IPS DF 19.7 (cell line): ENCODE data around the gene CNNM4.

Experiments used
- DNase-seq: peaks from one replicate; pipeline ENCODE4 v3.0.0-alpha.2; 2013; ENCODE audit warnings: low read depth, low spot score

The CNNM4 gene

GRCh38 chr2:96760036-96760985 lies at the start of gene CNNM4:
Gene CNNM4 (plus strand): TSS chr2:96760902. CDS start chr2:96761000, 98 bp downstream.
- DNase-seq, result peak; percentile 67

DNA sequence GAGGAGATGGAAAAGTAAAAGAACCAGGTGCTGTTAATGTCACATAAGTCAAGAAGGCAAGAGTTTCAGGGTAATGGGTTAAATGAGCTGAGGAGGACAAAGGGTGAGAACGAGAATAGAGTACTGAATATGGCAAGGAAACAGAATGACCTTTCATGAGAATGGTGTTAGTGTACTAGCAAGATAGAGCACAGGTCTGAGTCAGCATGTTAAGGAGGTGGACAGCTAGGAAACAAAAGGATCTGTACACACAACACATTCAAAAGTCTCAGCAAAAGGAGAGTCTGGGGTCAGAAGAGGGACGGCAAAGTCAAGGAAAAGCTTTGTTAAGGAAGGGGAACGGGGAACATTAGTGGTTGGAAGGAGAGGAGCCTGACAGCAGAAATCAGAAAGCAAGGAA lies 49.7 kb upstream of the CNNM4 start:
- no peak for DNase-seq

GRCh38 chr2:96715658-96716057 lies 45.0 kb upstream of the CNNM4 start:
- DNase-seq, result no peak

- DNase-seq, result no peak
Measured at GRCh38 chr2:96716388-96716787, 44.3 kb upstream of the CNNM4 start.

DNA sequence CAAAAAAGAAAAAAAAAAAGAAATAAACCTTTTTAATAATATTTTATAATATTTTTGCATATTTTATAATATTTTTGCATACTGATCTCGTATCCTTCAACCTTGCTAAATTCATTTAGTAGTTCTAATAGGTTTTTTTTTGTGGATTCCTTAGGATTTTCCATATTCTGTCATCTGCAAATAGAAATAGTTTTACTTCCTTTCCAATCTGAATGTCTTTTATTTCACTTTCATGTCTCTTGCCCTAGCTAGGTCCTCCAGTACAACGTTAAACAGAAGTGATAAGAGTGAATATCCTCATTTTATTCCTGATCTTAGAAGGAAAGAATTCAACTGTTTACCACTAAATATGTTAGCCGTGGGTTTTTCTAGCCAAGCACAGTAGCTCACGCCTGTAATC lies 34.6 kb upstream of the CNNM4 start:
- no peak for DNase-seq

DNA sequence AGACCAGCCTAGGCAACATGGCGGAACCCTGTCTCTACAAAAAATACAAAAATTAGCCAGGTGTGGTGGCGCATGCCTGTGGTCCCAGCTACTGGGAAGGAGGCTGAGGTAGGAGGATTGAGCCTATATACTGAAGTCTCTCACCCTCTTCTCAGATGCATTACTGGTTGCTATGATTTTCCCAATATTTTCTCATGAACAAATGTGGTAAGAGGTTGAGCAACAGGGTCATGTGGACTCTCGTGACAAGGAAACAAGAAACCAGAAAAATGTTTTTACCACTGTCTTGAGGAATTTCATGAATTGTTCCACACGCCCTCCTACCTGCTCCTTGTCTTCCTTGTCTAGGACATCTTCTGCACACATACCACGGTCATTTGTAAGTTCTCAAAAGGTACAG lies 33.3 kb upstream of the CNNM4 start:
- DNase-seq, result no peak

GRCh38 chr2:96729748-96730147 lies 31.0 kb upstream of the CNNM4 start:
- no peak for DNase-seq

DNA sequence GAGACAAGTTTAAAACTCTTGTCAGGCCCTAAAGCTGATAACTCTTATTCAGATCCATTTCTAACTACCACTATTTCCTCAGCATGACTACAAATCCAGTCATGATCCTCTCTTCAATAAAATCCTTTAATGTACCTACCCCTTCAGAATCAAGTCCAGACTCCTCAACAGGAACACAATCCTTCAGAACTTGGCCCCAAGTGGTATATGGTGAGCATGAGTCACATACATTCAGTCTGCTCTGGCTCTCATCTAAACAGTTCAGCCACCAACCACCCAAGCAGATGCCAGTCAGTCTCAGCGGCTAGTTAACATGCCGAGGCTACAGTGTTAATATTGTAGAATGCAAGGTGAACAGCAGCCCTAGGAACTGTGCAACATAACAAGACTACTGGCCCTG lies 30.5 kb upstream of the CNNM4 start:
- no peak for DNase-seq

GRCh38 chr2:96733931-96734330 lies 26.8 kb upstream of the CNNM4 start:
- DNase-seq, result no peak

GRCh38 chr2:96734880-96735583 lies 25.7 kb upstream of the CNNM4 start:
- DNase-seq, result no peak

DNA sequence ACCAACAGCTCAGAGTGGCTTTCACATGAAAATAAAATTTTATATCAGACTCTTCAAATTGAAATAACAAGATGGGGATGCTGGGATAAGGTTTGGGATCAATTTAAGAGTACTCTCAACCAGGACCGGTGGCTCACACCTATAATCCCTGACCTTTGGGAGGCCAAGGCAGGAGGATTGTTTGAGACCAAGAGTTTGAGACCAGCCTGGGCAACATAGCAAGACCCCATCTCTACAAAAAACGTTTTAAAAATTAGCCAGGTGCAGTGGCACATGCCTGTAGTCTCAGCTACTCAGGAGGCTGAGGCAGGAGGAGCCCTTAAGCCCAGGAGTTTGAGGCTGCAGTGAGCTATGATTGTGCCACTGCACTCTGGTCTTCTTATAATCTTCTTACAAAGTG lies 23.5 kb upstream of the CNNM4 start:
- DNase-seq, result no peak

- DNase-seq, result no peak
Measured at GRCh38 chr2:96737831-96738230, 22.9 kb upstream of the CNNM4 start.

DNA sequence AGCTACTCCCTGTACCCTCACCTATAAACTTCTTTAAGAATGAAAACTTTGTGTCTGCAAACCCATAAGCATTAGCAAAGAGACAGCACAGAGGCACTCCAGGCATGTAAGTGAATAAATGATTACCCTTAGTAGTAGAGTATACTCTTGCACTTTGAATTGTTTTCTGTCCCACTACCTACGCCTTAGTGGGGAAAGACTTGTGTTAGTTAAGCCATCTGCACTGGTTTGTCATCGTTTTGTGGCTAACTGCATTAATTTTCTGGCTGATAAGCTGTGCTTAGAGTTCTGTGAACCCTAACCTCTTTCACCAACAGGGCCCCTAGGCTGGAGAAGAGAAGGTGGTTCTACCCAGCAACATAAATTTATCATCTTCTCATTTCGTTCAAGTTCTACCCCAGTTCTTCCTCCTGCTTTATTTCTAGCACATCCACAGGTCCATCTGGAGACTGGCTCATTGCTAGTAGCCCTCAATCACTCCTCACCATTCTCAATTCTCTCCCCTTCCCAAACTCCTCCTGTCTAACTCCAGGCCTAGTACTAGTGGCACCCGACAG lies 21.5 kb upstream of the CNNM4 start:
- DNase-seq, result no peak

- peak; percentile 88 for DNase-seq
Measured at GRCh38 chr2:96739633-96740428, 20.9 kb upstream of the CNNM4 start, which contains the start of gene LMAN2L. Gene LMAN2L (minus strand): TSS chr2:96740064. CDS start chr2:96740040, 24 bp downstream.

DNA sequence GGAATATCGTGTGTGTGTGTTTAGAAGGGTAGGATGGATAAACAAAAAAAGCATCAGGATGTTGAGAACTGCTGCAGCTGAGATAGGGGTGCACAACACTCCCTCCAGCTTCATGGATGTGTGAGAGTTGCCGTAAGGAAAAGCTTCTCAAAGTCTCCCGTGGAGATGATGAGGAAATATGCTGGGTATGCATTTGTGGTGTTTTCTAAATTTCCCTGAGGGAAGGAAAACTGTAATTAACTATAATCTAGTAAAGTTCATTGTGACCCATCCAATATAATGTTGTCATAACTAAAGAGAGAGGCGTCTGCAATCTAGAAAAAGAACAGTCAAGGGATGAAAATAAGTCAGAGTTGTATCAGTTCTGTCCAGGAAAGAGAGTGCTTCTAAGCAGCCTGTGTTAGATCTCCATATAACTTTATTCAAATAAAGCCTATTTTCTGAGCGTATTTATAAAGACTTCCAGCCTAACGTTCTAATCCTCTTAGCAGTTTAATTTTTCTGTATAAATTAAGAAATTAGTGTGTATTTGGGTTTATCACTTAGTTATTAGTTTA lies 13.6 kb upstream of the CNNM4 start:
- no peak for DNase-seq

DNA sequence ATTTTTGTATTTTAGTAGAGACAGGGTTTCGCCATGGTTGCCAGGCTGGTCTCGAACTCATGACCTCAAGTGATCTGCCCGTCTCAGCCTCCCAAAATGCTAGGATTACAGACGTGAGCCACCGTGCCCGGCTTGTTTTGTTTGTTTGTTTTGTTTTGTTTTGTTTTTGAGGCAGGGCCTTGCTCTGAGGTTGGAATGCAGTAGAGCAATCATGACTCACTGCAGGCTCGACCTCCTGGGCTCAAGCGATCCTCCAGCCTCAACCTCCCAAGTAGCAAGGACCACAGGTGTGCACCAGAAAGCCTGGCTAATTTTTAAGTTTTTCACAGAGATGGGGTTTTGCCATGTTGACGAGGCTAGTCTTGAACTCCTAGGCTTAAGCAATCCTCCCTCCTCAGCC lies 8.9 kb upstream of the CNNM4 start:
- no peak for DNase-seq

GRCh38 chr2:96753661-96754282 lies 6.9 kb upstream of the CNNM4 start:
- no peak for DNase-seq

- no peak for DNase-seq
Measured at GRCh38 chr2:96754317-96754716, 6.4 kb upstream of the CNNM4 start.

DNA sequence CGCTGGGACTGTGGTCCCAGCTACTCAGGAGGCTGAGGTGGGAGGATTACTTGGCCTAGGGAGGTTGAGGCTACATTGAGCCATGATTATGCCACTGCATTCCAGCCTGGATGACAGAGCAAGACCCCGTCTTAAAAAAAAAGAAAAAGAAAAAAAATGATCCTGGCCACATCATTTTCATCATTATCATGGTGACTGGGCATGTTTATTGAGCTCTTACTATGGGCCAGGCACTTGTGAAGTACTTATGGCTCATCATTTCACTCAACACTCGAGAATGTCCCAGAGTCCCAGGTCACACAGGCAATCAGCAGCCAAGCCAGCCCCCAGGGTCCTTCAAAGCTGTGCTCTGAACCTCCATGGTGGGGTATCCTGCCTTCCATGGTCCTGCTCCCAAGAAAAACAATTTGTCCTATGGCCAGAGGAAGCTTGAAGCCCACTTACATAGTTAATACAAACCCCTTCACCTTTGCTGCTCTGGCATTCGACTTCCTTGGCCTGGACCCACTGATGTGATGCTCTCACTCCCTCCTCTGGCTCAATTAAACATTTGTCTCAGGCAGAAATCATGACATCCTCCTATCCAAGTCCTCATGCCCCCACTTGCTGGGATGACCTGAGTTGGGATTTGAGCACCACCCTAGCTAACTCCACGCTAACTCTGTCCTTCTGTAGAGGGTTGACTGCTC lies 3.8 kb upstream of the CNNM4 start:
- no peak for DNase-seq

DNA sequence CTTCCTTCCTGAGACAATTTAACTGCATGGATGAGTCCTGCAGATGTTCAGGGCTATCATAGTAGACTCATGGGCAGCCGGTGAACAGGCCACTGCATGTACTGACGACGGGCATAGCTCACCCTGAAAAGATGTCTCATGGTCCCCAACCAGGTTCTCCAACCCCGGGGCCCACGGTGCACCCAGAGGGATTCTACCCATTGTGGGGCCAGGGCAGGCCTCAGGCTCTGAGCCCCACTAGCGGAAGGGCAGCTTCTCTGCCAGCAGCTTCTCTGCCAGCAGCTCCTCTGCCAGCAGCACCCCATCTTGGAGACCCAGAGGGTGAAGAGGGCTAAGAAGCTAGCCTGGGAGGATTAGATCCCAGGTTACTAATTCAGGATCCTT lies 3.2 kb upstream of the CNNM4 start:
- DNase-seq, result no peak
